ENCODE results near the gene BTG4.

- TF ChIP-seq CTCF (IDR thresholded peaks at IDR 0.05): no peak
- TF ChIP-seq POLR2A (IDR thresholded peaks at IDR 0.05): no peak
Measured at GRCh38 chr11:111449696-111450479, 62.3 kb downstream of the BTG4 start.

All from right lobe of liver (tissue), 4 donors.